T-helper 2 cell treated with Interferon-gamma antibody and Interleukin-4, amounts not matched to agents 100 ng/mL and 5 ng/mL, for 36 hours (primary cell): ENCODE data around the gene IL4R. TPM values are rescaled to one million over a fixed set of nuclear protein-coding genes. Genes with fewer than 3 reads are reported as not detected.

Source experiments
- intact Hi-C: fragments of 100-400 bp; cut with micrococcal nuclease; formaldehyde crosslinking; loops from one replicate; pipeline ENCODE4 v1.15.1; 2023
- total RNA-seq: library from RNA; stranded (reverse); gene quantifications from 2 replicates; pipeline ENCODE4 v1.2.3, GENCODE V29; 2022

The IL4R gene
- total RNA-seq, 1 donor from 2014 or later = 411 TPM

GRCh38 chr16:27400751-27401620, 87.2 kb downstream of the IL4R start:
- intact Hi-C loops = loop anchor here (5.0 kb wide), 1 partner anchor 84 kb away; no protein-coding TSS in a partner anchor

DNA sequence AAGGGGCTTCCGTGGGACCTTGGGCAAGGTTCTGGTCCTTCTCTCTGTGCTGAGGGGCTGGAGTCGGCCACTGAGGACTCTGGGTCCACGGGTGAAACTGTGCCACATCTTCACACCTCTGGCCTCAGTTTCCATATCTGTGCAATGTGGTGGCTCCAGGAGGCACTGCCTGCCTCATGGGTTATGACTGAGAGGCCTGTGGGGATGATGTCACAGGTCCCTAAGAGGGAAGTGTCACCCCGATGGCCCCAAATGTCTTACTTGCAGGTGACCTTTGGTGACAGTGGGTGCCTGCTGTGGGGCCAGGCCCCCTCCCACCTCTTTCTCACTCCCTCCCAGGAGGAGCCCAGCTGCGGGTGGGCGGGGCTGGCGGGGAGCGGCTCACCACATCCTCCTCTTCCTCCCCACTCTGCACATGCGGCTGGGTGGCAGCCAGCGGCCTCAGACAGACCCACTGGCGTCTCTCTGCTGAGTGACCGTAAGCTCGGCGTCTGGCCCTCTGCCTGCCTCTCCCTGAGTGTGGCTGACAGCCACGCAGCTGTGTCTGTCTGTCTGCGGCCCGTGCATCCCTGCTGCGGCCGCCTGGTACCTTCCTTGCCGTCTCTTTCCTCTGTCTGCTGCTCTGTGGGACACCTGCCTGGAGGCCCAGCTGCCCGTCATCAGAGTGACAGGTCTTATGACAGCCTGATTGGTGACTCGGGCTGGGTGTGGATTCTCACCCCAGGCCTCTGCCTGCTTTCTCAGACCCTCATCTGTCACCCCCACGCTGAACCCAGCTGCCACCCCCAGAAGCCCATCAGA, 88.2 kb downstream of the IL4R start, which contains the start of gene IL21R:
TSS of gene IL21R (plus strand) at position 407 of the 801 bp plus-strand sequence. CDS start 27,898 bp downstream, outside the sequence.
- intact Hi-C loops = loop anchor here (1.0 to 5.0 kb wide), 4 partner anchors 25 to 85 kb away; no protein-coding TSS in a partner anchor

DNA sequence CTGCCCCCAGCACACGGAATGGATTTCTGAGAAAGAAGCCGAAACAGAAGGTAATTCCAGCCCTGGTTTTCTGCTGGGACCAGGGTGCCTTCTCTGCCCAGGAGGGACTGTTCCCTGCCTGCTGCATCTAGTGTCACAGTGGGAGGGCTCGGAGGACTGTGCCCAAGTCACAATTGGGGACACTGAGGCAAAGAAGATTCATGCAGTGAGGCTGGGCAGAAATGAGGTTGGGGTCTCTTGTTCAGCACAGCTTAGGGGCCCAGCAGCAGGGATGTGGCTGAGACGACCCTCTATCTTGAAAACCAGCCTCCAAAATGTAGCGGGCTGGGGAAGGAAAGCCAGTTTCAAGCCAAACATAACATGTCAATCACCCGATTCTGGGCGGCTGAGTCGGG, 88.8 kb downstream of the IL4R start:
- intact Hi-C loops = loop anchor here (1.0 to 5.0 kb wide), 4 partner anchors 24 to 85 kb away; no protein-coding TSS in a partner anchor

DNA sequence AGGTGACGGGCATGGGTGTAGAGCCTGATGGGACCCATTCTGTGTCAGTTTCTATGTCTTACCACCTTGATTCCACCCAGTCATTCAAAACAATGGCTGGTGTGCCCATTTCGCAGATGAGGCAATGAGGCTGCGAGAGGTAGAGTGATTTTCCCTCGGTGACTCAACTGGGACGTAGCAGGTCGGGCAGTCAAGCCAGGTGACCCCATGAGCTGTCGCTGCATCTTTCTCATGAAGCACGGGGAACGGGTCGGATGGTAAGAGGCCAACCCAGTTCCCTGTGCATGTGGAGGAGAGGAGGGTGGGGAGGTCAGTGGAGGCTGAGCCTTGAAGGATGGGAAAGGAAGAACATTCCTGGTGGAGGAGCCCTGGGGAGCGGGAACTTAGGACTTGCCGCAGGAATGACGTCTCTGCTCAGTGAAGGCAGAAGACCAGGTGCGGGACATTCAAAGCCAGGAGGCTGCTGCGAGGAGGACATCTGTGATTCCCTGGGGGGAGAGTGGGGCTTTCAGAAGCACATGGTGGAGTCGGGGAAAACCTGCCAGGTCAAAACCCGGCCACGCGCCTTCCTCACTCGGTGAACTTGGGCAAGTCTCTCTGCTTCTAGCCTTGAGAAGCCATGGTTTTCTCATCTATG, 89.3 kb downstream of the IL4R start:
- intact Hi-C loops = loop anchor here (1.0 to 5.0 kb wide), 4 partner anchors 24 to 86 kb away; no protein-coding TSS in a partner anchor

DNA sequence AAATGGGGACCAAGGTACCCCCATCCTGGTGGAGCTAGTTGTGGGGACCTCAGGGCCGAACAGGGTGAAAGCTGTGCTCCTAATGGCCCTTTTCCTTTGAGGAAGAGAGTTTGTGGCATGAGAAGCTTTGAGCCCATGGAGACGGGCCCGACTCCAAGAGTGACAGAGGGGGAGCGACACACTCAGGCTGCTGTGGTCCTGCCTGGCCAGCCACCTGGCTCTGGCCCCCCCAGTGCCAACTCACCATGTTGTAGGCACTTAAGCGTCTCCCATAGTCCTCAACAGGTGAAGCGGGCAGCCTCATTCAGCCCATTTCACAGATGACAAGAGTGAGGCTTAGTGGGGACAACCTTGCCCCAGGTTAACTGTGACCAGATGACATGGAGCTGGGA, 89.8 kb downstream of the IL4R start:
- intact Hi-C loops = loop anchor here (2.0 to 5.0 kb wide), 2 partner anchors 23 to 86 kb away; no protein-coding TSS in a partner anchor

GRCh38 chr16:27404163-27404823, 90.5 kb downstream of the IL4R start:
- intact Hi-C loops = loop anchor here (5.0 kb wide), 1 partner anchor 87 kb away; no protein-coding TSS in a partner anchor

GRCh38 chr16:27405546-27406451, 92.0 kb downstream of the IL4R start:
- intact Hi-C loops = no loop called here

GRCh38 chr16:27406511-27407128, 92.8 kb downstream of the IL4R start:
- intact Hi-C loops = no loop called here

DNA sequence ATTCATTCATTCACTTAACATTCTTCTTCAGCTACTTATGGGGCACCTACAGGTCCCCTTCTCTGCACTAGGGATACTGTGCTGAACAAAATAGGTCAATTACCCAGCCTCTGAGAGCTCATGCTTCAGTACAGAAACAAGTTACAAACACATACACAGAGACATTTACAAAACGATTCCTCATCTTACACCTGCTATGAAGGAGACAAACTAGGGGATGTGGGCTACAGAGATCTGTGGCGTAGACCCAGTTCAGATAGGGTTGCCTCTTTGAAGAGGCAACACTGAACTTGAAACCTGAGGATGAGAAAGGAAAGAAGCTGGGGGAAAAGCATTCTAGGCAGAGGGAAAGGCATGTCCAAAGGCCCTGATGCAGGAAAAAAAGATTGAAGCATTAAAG, 93.4 kb downstream of the IL4R start:
- intact Hi-C loops = no loop called here

DNA sequence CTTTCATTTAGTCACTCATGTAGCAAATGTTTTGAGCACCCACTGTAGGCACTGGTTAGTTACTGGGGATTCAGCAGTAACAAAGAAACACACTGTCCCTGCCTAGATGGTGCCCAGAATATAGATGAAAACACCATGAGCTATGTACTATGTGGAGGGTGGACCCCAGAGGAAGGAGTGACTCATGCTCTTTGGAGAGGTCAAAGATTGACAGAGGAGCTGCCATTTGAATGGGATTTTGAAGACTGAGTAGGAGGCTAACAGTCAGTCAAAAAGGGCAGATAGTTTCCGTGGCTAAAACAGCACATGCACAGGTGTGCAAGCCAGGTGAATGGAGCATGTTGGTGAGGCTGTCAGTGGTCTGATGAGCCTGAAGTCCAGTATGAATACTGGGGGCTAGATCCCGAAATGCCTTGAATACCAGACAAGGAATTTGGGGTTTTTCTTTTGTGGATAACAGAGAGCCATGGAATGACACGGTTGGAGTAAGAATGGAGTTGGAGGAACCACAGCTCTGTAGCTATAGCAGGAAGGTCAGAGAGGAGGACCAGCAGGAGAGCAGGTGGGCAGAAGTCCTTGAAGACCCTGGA, 94.3 kb downstream of the IL4R start:
- intact Hi-C loops = loop anchor here (2.0 kb wide), 1 partner anchor 15 kb away; no protein-coding TSS in a partner anchor

- intact Hi-C loops = loop anchor here (2.0 kb wide), 1 partner anchor 14 kb away; no protein-coding TSS in a partner anchor
Measured at GRCh38 chr16:27408602-27409031, 94.8 kb downstream of the IL4R start.

DNA sequence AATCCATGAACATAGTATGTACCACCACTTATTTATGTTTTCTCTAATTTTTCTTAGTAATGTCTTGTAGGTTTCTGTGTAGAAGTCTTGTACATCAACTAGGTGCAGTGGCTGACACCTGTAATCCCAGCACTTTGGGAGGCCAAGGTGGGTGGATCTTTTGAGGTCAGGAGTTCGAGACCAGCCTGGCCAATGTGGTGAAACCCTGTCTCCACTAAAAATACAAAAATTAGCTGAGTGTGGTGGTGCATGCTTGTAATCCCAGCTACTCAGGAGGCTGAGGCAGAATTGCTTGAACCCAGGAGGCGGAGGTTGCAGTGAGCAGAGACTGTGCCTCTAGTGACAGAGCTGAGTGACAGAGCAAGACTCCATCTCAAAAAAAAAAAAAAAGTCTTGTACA, 96.2 kb downstream of the IL4R start:
- intact Hi-C loops = loop anchor here (2.0 kb wide), 1 partner anchor 13 kb away; no protein-coding TSS in a partner anchor

DNA sequence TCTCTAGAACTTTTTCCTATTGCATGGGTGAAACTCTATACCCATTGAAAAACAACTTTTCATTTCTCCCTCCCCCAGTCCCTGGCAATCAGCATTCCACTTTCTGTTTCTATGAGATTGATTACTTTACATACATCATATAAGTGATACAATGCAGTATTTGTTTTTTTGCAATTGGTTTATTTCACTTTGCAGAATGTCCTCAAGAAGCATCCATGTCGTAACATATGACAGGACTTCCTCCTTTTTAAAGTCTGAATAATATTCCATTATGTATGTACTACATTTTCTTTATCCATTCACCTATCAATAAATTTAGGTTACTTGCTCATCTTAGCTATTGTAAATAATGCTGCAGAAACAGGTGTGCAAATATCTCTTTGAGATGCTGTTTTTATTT, 97.0 kb downstream of the IL4R start:
- intact Hi-C loops = no loop called here

DNA sequence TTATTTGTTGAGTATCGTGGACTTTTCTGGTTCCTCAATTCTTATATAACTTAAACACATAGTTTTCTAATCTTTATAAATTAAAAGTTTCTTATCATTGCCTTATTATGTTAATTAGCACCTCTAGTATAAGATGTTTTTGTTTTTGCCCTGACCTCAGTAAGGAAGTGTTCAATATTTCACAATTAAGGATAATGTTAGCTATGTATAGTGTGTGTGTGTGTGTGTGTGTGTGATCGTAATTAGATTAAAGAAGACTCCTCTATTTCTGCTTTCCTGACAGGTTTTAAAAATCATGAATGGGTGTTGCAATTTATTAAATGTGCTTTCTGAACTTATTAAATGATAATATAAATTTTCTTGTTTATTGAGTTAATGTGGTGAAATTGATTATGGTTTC, 100.2 kb downstream of the IL4R start:
- intact Hi-C loops = no loop called here
